Activated CD4-positive, alpha-beta T cell treated with anti-CD3 and anti-CD28 coated beads, Interleukin-2, amount 10 ng/mL, durations not matched to agents 7 days and 5 days (primary cell): Measurements from ENCODE around the gene CDK5R1. TPM values are rescaled to one million over a fixed set of nuclear protein-coding genes. Genes with fewer than 3 reads are reported as not detected.

Experiments
- CTCF ChIA-PET: fragments of 350-600 bp; sonication (Branson Sonifier 250); formaldehyde crosslinking; loops from one replicate; lab custom pipeline; 2021; ENCODE audit warnings: antibody characterized with exemption; lab: Charles Lee
- POLR2A ChIA-PET: fragments of 350-600 bp; sonication (Branson Sonifier 250); formaldehyde crosslinking; loops from one replicate; lab custom pipeline; 2021; ENCODE audit warnings: antibody characterized with exemption; lab: Charles Lee
- DNase-seq: peaks from one replicate; pipeline ENCODE4 v3.0.0-alpha.2; 2020
- H3K27ac Mint-ChIP-seq: one replicate; pipeline ENCODE4 v1.8.0; 2021; ENCODE audit warnings: mild to moderate bottlenecking, moderate library complexity, mixed read lengths
- H3K27me3 Mint-ChIP-seq: one replicate; pipeline ENCODE4 v1.8.0; 2021; ENCODE audit warnings: mixed read lengths
- H3K36me3 Mint-ChIP-seq: one replicate; pipeline ENCODE4 v1.8.0; 2021; ENCODE audit warnings: low read depth, mixed read lengths
- H3K4me1 Mint-ChIP-seq: one replicate; pipeline ENCODE4 v1.8.0; 2021; ENCODE audit warnings: mixed read lengths
- H3K4me3 Mint-ChIP-seq: one replicate; pipeline ENCODE4 v1.8.0; 2021; ENCODE audit warnings: mild to moderate bottlenecking, moderate library complexity, mixed read lengths
- H3K9me3 Mint-ChIP-seq: one replicate; pipeline ENCODE4 v1.8.0; 2021; ENCODE audit warnings: mixed read lengths
- total RNA-seq, 2 experiments: library from RNA; stranded (reverse); gene quantifications; one replicate each; pipeline ENCODE4 v1.2.3, GENCODE V29; 2021

CDK5R1 gene
- total RNA-seq, 2 experiments from 2014 or later: 4.1 to 4.6 TPM

GRCh38 chr17:32514606-32515005 is 27.8 kb downstream of the CDK5R1 start:
- Mint-ChIP-seq H3K4me1 (peaks cover 54% of the 10 kb centered on the region), H3K9me3 (no peaks in the 10 kb centered on the region), H3K27me3 (peaks cover 2% of the 10 kb centered on the region), H3K27ac (no peak overlapping the region), H3K4me3 (no peak overlapping the region), H3K36me3 (no peaks in the 10 kb centered on the region)
- ChIA-PET CTCF (interaction anchor here (0.9 to 1.8 kb wide), 2 partner anchors 9 to 10 kb away, joined by 3 to 5 read pairs; no protein-coding TSS in a partner anchor), POLR2A (no interaction called here)
- DNase-seq: no peak

- ChIA-PET CTCF (interaction anchor here (1.8 kb wide), 1 partner anchor 8 kb away, joined by 5 read pairs; no protein-coding TSS in a partner anchor), POLR2A (no interaction called here)
- peaks cover 2% of the 10 kb centered on the region for H3K27me3 Mint-ChIP-seq
- peaks cover 62% of the 10 kb centered on the region for H3K4me1 Mint-ChIP-seq
- no peaks in the 10 kb centered on the region for H3K36me3 Mint-ChIP-seq
- H3K9me3 Mint-ChIP-seq: no peaks in the 10 kb centered on the region
- H3K27ac Mint-ChIP-seq: peak overlapping the region; percentile 6
- DNase-seq: no peak
- H3K4me3 Mint-ChIP-seq: no peak overlapping the region
Observed at GRCh38 chr17:32515677-32516383, 29.0 kb downstream of the CDK5R1 start.

- H3K4me3 Mint-ChIP-seq: no peak overlapping the region
- ChIA-PET CTCF (interaction anchor here (1.0 kb wide), 1 partner anchor 30 kb away, joined by 4 read pairs; the partner anchor contains the start of gene CDK5R1), POLR2A (no interaction called here)
- DNase-seq: no peak
- peak overlapping the region; percentile 16 for H3K27ac Mint-ChIP-seq
- H3K36me3 Mint-ChIP-seq: no peaks in the 10 kb centered on the region
- H3K4me1 Mint-ChIP-seq: peaks cover 66% of the 10 kb centered on the region
- no peaks in the 10 kb centered on the region for H3K9me3 Mint-ChIP-seq
- peaks cover 2% of the 10 kb centered on the region for H3K27me3 Mint-ChIP-seq
Observed at GRCh38 chr17:32516450-32516849, 29.7 kb downstream of the CDK5R1 start.

GRCh38 chr17:32516940-32517701 is 30.3 kb downstream of the CDK5R1 start:
- ChIA-PET CTCF (interaction anchor here (0.9 to 1.9 kb wide), 5 partner anchors 8 to 37 kb away, joined by 3 to 6 read pairs (median 4); partner anchors contain the start of gene CDK5R1), POLR2A (no interaction called here)
- H3K27me3 Mint-ChIP-seq: peaks cover 2% of the 10 kb centered on the region
- no peaks in the 10 kb centered on the region for H3K9me3 Mint-ChIP-seq
- DNase-seq: no peak
- peaks cover under 1% of the 10 kb centered on the region for H3K36me3 Mint-ChIP-seq
- H3K27ac Mint-ChIP-seq: peak overlapping the region; percentile 61
- H3K4me1 Mint-ChIP-seq: peaks cover 64% of the 10 kb centered on the region
- H3K4me3 Mint-ChIP-seq: no peak overlapping the region

- Mint-ChIP-seq H3K36me3 (peaks cover 4% of the 10 kb centered on the region), H3K4me3 (no peak overlapping the region), H3K27me3 (peaks cover 2% of the 10 kb centered on the region), H3K9me3 (peaks cover 3% of the 10 kb centered on the region), H3K27ac (peak overlapping the region; percentile 71), H3K4me1 (peaks cover 72% of the 10 kb centered on the region)
- POLR2A ChIA-PET: no interaction called here
- CTCF ChIA-PET: interaction anchor here (0.9 to 1.9 kb wide), 5 partner anchors 9 to 36 kb away, joined by 3 to 6 read pairs (median 3); partner anchors contain the start of gene CDK5R1
- DNase-seq: no peak
Observed at GRCh38 chr17:32517982-32518381, 31.2 kb downstream of the CDK5R1 start.

- H3K36me3 Mint-ChIP-seq: peaks cover 4% of the 10 kb centered on the region
- peak overlapping the region; percentile 32 for H3K4me3 Mint-ChIP-seq
- peaks cover 76% of the 10 kb centered on the region for H3K4me1 Mint-ChIP-seq
- no peaks in the 10 kb centered on the region for H3K27me3 Mint-ChIP-seq
- ChIA-PET POLR2A (no interaction called here), CTCF (interaction anchor here (0.9 to 1.9 kb wide), 2 partner anchors 10 to 32 kb away, joined by 3 to 6 read pairs; partner anchors contain the start of gene CDK5R1)
- H3K9me3 Mint-ChIP-seq: peaks cover 3% of the 10 kb centered on the region
- DNase-seq: no peak
- peak overlapping the region; percentile 74 for H3K27ac Mint-ChIP-seq
Observed at GRCh38 chr17:32518646-32519227, 31.9 kb downstream of the CDK5R1 start.

- Mint-ChIP-seq H3K27ac (peak overlapping the region; percentile 95), H3K4me3 (peak overlapping the region; percentile 73), H3K27me3 (no peaks in the 10 kb centered on the region), H3K36me3 (peaks cover 4% of the 10 kb centered on the region), H3K9me3 (peaks cover 3% of the 10 kb centered on the region), H3K4me1 (peaks cover 81% of the 10 kb centered on the region)
- ChIA-PET CTCF (interaction anchor here (0.7 to 1.9 kb wide), 3 partner anchors 10 to 1202 kb away, joined by 4 to 6 read pairs (median 5); no protein-coding TSS in a partner anchor), POLR2A (interaction anchor here (0.5 to 0.7 kb wide), 2 partner anchors 14 to 16 kb away, joined by 3 read pairs; no protein-coding TSS in a partner anchor)
- peak; percentile 70 for DNase-seq
Observed at GRCh38 chr17:32519228-32520103, 32.7 kb downstream of the CDK5R1 start.

GRCh38 chr17:32520104-32520701 is 33.4 kb downstream of the CDK5R1 start:
- POLR2A ChIA-PET: interaction anchor here (0.5 to 0.7 kb wide), 2 partner anchors 13 to 17 kb away, joined by 3 read pairs; no protein-coding TSS in a partner anchor
- CTCF ChIA-PET: no interaction called here

GRCh38 chr17:32520737-32521404 is 34.1 kb downstream of the CDK5R1 start:
- Mint-ChIP-seq H3K36me3 (peaks cover 4% of the 10 kb centered on the region), H3K4me1 (peaks cover 81% of the 10 kb centered on the region), H3K27ac (peak overlapping the region; percentile 95), H3K9me3 (peaks cover 3% of the 10 kb centered on the region), H3K4me3 (peak overlapping the region; percentile 73), H3K27me3 (peaks cover 2% of the 10 kb centered on the region)
- DNase-seq: no peak
- ChIA-PET POLR2A (no interaction called here), CTCF (no interaction called here)

More at GRCh38 chr17:32520104-32520701, 33.4 kb downstream of the CDK5R1 start:
- H3K9me3 Mint-ChIP-seq: peaks cover 3% of the 10 kb centered on the region
- peak; percentile 66 for DNase-seq
- H3K4me3 Mint-ChIP-seq: peak overlapping the region; percentile 73
- H3K27ac Mint-ChIP-seq: peak overlapping the region; percentile 95
- H3K27me3 Mint-ChIP-seq: no peaks in the 10 kb centered on the region
- peaks cover 4% of the 10 kb centered on the region for H3K36me3 Mint-ChIP-seq
- H3K4me1 Mint-ChIP-seq: peaks cover 84% of the 10 kb centered on the region

GRCh38 chr17:32523017-32523680 is 36.4 kb downstream of the CDK5R1 start:
- Mint-ChIP-seq H3K27ac (peak overlapping the region; percentile 83), H3K4me1 (peaks cover 65% of the 10 kb centered on the region), H3K4me3 (peak overlapping the region; percentile 37), H3K27me3 (peaks cover 5% of the 10 kb centered on the region), H3K9me3 (peaks cover 3% of the 10 kb centered on the region), H3K36me3 (peaks cover 4% of the 10 kb centered on the region)
- DNase-seq: peak; percentile 59
- ChIA-PET CTCF (interaction anchor here (0.9 to 1.2 kb wide), 5 partner anchors 11 to 353 kb away, joined by 3 read pairs; partner anchors contain the start of gene MYO1D), POLR2A (interaction anchor here (1.8 kb wide), 1 partner anchor 37 kb away, joined by 5 read pairs; the partner anchor contains the start of gene CDK5R1)
